Activated effector memory CD4-positive, alpha-beta T cell treated with Interleukin-2 at 50 U/mL for 16 hours (primary cell): ENCODE results near the gene CCDC187.

Experiments used
- DNase-seq: peaks from one replicate; pipeline ENCODE4 v3.0.0-alpha.2; 2020

The CCDC187 gene

DNA sequence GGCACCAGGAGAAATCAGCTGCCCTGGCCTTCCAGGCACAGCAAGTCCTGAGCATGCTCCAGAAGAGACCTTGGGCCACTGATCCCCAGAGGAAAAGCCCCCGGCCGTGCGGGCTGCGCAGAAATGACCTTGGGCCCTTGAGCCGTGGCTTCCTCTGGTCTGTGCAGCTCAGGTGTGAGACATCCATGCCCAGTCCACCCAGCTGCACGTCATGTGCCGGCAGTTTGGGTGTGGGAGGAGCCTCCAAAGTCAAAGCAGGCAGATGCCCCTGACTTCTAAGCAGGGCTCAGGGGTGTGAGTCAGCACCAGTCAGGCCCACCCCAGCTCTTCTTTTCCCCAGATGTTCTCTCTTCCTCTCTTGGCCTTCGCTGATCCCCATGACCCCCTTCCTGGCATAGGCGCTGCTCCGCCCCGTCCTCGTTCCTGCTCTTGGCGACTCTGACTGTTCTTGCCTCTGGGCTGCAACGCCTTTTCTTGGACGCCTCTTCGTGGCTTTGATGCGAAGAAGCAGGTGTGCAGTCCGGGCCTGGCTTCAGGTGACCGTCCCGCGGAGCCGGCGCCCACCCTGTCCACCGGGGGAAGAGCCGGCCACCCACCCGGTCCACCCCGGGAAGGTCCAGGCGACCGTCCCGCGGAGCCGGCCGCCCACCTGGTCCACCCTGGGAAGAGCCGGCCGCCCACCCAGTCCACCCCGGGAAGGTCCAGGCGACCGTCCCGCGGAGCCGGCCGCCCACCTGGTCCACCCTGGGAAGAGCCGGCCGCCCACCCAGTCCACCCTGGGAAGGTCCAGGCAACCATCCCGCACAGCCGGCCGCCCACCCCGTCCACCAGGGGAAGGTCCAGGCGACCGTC lies 52.4 kb downstream of the CCDC187 start:
- no peak for DNase-seq

DNA sequence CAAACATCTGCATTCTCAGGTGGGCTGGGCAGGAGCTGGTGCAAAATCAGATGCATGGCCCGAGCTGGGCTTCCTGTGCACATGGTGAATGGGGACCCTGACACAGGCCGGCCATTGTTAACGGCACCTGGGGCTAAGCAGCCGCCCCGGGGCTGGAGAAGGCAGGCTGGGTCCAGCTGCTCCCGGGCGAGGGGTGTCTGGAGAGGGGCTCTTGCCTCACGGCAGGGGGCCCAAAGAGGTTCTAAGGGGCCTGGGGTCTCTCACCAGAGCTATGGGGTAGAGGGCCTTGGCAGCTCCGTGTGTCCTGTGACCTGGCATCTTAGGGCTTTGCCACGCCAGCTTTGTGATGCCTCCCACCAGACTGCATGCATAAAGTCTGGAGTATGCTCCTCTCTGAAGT lies 53.2 kb downstream of the CCDC187 start:
- DNase-seq, result no peak

DNA sequence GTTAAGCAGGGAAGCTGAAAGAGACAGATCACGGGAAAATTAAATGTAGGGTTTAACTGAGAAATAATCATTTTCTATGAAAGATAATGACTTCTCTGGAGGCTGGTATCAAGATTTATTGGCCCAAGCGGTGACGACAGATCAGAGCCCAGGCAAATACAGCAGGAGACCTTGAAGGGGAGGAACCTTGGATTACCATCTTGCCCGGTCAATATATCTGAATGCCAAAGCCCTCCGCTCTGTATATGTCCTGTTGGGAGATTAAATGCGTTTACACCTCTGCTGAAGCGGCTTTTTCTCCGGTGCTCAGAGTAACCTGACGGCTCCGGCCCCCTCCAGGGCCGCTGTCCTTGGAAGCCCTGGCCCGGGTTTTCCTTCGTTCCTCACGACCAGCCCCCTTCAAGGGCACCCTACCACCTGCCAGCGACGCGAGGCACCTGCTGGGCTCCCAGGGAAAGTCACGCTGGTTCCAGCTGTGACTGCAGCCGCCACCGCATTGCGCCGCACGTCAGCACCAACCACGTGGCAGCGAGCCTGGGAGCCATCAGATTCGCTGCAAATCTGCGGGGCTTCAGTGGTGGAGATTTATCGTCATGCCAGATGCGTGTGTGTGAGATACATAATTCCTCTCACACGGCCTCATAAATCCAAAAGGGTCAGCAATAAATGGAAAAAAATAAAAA lies 53.9 kb downstream of the CCDC187 start:
- DNase-seq, result no peak

DNA sequence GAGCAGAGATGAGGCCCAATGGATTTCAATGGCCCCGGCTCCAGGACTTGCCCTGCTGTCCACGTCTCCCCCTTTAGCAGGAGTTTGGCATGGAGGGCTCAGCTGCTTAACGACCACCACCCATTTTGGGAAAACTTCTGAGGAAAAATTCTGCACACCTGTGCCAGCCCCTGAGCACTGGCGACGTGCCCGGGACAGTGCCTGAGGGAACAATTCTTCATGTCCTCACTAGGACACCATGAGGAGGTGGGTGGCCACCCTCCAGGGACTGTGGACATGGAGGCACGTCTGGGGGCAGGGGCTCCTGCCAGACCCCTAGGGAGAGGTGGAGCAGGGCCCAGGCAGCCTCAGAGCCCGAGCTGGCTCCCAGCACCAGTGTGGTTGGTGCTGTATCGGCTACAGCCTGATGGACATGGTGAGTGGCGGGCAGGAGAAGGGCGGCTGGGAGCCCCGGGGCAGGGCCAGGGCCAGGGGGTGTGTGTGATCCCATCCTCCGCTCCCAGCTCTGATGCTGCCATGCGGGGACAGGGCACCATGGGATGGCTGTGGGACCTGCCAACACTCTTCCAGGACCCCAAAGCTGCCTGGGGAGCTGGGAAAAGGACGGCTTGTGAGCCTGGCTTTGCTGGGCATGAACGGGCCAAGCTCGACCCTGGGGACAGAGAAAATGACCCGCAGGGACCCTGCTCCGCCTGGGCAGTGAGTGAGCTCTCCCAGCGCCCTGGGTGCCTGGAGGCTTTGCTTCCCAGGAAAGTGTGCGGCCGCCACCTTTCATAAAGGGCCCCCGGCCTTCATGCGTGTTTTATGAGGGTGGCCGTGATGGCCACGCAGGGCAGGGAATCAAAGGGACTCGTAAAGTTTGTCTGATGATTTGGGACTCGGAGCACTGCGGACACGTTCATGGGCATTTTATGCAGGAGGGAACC lies 54.7 kb downstream of the CCDC187 start:
- DNase-seq, result no peak

DNA sequence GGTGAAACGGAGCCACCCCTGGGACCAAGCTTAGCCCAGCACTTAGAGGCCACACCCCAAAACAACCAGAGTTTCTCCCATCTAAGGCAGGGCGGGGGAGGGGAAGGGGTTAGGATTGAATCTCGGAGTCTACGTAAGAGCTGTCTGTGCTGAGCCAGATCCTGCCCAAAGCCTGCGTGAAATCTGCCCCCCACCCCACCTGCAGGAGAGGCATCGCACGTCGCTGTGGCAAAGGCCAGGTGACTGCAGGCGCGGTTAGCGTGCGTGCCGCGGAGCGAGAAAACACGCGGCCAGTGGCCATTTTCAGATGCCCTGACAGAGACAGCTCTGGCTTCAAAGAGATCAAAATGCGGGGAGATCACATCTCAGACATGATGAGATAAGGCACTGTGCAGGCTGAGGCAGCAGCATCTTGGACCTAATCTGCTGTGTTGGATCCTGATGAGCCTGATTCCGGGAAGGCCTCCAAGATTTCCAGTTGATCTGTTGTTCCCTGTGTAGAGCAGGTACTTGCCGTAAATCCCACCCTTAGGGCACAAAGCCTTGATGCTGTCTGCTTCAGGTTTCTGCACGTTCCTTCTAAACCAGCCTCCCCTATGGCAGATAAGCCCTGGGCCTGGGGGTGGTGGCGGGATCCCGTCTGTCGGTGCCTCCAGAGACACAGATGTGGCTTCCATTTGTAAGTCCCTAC lies 55.8 kb downstream of the CCDC187 start:
- DNase-seq, result no peak

DNA sequence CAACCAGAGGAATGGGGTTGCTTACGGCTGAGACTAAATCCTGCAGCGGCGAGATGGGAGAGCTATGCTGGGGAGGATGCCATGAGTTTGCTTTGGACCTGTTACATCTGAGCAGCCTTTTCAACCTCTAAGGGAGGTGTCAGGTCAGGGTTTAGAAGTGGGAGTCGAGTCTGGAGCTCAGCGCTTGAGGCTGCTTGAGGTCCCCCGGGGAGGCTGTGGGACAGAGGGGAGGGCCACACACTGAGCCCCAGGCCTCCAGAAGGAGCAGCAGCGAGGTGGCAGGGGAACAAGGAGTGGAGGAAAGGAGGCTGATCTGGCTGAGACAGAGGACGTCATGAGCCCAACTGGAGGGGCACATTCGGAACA lies 56.4 kb downstream of the CCDC187 start:
- DNase-seq, result no peak

DNA sequence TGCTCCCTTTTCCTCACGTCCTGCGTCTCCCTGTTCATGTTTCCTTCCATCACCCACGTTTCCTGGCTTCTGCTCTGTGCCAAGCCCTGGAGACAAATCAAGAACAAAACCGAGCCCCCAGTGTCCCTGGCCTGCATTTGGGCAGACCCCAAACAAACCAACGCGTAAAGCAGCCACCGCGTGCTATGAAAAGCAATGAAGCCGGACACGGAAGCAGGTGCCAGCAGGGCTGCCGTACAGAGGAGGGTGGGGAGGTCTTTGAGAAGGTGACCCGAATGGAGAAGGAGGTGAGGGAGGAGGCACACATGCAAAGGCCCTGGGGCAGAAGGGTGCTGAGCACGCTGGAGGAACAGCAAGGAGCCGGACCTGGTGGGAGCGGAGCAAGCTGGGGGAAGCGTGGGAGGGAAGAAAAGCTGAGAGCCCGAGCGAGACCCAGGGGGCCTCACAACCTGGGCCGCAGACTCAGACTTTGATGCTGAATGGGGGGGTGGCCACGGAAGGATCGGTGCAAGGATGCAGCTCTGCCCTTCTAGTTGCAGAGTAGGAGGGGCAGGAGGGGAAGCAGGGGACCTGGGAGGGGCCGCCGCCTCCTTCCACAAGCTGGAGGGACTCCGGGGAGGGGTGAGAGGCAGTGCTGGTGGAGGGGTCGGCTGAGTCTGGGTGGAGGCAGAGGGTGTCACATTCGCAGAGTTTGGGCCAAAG lies 56.9 kb downstream of the CCDC187 start:
- DNase-seq, result no peak

DNA sequence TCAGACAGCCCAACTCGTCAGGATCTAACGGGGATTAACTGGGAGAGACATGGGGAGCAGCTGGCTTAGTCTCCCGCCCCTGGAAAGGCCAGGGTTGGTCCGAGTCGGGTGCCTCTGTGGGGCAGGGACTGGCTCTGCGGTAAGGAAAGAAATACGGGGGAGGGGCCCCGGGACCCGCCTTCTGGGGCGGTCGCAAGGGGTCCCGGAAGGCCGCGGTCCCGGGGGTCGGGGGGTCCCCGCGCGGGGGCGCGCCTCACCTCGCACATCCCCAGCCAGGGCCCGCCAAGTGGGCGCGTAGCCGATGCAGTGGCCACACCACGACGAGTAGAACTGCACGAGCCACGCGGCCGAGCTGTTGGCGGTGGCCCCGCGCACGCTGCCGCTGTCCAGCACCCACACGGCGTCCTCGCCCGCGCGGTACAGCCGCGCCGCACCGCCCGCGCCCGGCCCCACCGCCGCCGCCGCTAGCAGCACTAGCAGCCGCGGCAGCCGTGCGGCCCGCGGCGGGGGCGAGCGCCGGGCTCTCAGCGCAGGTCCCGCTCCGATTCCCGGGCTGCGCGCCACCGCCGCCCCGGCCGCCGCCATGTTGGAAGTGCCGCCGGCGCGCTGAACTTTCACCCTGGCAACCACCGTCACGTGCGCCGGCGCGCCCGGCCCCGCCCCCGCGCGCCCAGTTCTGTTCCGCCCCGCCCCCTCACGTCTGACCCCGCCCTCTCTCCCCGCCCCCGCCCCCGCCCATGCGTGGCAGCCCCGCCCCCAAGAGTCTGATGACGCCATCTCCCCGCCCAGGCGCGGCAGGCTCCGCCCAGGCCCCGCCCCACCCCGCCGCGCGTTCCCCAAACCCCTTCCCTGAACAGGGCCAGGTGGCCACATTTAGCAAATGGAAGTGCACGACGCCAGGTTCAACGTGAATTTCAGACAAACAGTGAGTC lies 58.4 kb downstream of the CCDC187 start, which contains the start of gene QSOX2:
Gene QSOX2 (minus strand): TSS at position 594 of the 932 bp plus-strand sequence. CDS start 9 bp downstream, at position 585.
- peak; percentile 76 for DNase-seq

DNA sequence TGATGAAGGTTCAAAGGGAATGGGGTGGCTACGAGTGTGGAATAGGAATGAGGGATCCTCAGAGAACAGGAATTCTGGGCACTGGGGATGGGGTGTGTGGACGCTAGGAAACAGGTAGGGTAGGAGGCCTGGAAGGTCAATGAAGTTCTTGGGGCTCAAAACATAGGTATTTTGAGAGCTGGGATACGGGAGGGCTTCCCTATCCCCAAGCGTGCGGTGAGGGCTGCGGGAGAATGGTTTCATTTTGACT lies 59.0 kb downstream of the CCDC187 start:
- no peak for DNase-seq

DNA sequence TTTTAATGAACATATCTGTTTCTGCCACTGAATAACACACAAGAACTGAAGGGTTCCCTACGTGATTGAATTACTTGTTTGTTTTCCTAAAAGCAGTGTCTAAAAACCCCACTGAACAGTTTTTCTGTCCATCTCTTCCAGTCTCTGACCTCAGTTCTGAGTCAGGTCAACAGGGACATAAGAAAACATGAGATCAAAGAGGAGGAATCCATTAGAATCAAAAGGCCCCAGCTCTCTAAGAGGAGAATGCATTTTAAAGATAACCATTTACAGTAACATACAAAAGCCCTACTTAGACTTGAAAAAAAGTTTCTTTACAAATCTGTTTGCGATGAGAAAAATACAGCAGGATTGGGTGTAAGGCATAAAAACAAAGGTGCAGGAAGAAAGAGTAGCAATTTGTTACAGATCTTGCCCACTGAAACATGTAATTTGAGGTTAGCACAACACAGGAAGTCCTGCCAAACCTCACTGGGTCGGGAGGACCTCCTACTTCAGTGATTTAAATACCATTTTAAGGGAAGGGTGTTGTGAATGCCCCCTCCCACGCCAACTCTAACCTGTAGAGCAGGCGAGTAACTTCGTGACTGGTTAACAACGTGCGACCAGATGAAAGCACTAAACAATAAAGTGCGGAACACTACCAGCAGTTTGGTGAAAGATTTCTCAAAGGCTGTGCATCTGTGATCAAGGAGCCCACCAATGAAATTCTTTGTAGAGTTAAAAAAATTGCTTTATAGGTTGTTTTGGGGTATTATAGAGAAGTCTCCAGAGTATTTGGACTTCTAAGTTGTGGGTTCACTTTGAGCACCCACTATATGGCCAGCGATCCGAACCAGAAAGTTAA lies 59.5 kb downstream of the CCDC187 start:
- no peak for DNase-seq

DNA sequence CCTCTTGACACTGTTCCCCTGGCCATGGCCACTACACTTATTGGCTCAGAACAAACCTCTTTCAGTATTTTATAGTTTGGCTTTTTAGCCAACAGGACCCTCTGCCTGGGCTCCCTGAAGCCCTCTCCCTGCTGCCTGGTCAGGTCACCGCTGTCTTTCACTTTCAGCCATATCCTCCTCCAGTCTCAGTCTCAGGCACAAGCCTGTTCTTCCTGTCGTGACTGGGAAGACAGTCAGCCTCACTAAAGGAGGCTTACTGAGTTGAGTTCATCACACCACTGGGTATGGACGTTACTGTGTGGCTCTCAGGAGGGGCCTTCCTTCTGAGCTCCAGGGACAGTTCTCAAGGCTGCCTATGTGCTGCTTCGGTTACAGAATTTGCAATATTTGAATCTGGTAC lies 60.3 kb downstream of the CCDC187 start:
- DNase-seq, result no peak

DNA sequence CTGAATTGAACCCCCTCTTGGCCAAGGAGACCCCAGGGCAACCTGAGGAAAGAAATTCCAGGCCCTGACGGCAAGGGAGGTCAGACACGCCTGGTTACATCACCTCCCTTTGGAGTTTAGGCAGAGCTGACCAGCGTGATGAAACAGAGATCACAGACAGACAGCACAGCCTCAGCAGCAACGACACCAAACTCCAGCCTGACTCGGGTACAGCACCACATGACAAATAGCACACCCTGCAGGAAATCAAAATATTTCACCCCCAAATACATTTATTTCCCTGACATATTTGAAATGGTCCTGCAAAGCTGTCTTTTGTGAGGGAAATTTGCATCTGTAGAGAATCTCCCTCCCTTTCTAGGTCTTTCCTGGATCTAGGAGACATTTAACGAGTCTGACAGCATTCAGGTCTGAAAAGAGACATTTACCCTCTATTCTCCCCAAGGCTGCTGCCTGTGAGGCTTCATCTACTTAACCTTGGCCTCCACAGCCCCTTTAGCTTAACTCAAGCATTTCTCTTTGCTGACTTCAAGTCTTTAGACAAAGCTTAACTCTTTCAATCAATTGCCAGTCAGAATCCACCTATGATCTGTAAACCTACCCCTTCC lies 60.9 kb downstream of the CCDC187 start:
- DNase-seq, result no peak

DNA sequence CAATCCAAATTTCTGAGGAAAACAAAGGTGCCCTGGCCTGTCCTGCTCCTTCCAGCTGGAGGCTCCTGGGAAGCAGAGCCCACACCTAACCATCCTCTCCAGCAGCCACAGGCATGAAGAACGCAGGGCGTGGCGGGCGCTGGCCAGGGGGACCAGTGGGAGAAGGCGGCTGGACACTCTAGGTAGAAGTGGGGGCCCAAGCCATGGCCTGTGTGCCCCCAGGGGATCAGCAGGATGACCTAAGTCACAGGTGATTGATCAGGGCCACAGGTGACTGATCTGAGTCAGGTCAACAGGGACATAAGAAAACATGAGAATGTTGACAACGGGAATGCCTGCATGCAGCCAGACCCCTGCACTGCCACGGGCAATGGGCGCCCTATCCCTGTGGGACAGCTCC lies 61.6 kb downstream of the CCDC187 start:
- DNase-seq, result no peak

DNA sequence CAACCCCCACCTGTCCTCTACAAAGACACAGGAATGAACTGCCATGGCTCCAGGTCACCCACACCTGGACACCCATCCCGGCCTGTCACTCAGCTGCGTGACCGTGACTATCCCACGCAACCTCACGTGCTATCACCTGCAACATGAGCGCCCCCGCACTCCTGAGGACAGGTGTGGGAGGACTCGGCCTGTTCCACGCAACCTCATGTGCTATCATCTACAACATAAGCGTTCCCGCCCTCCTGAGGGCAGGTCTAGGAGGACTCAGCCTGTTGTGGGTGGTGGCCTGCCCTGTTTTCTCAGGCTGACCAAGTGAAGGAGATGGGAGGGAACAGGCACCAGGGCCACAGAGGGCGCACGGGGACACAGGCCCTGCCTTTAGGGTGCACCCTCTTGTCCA lies 62.4 kb downstream of the CCDC187 start:
- DNase-seq, result no peak

DNA sequence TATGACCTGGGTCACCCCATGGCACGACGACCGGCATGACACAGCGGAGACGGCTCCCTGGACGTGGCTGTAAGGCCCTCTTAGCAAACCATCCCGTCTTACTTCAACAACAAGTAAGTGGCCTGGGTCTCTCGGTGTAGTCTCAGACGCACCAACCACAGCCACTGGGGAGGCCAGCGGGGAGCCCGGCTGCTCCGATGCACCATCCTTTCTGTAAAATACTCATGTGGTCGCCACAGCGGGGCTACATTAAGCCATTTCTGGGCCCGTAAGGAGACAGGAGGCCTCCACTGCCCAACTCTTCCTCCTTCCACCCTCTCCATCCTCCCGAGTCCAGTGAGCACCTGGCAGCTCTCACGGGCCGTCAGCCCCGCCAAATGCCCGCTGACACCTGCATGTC lies 63.0 kb downstream of the CCDC187 start:
- DNase-seq, result no peak

DNA sequence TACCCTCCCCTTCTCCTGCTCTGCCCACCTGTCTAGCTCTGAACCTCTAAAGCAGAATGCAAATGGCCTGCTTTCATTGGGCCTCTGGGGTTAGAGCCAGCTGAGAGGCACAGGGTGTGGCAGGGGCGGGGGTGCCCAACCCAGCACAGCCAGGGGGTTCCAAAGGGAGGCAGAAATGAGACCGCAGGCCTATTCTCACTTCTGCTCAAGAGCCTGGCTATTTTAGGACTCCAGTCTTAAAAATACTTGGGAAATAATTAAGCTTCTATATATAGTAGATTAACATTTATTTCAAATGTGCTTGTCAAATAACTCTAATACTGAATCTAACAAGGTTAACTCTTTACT lies 63.9 kb downstream of the CCDC187 start:
- no peak for DNase-seq

DNA sequence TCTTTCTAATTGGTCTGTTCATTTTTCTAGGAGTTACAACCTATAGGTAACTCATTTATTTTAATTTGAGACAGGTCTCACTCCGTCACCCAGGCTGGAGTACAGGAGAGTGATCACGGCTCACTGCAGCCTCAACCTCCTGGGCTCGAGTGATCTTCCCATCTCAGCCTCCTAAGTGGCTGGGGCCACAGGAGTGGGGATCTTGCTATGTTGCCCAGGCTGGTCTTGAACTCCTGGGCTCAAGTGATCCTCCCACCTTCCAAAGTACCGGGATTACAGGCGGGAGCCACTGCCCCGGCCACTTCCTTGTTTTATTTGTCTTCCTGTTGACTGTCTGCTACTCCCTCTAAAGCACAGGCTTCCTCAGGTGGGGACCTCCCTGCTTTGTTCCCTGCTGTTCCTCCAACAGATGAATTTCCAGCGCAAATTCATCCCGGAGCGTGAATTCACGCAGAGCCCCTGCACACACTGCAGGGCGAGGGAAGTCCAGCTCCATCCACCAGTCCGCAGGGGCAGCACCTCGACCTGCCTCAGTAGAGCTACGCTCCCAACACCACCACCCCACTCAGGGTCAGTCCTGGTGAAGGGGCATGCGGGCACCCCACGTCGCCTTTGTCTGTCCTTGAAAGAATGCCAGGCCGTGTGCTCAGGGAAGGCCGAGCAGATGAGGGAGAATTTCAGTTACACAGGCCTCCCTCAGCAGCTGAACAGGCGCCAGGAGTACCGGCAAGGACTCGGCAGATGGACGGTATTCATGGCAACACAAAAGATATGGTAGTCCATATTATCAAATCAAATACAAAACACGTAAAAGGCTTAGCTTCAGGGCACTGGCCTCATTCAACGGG lies 64.5 kb downstream of the CCDC187 start:
- no peak for DNase-seq

DNA sequence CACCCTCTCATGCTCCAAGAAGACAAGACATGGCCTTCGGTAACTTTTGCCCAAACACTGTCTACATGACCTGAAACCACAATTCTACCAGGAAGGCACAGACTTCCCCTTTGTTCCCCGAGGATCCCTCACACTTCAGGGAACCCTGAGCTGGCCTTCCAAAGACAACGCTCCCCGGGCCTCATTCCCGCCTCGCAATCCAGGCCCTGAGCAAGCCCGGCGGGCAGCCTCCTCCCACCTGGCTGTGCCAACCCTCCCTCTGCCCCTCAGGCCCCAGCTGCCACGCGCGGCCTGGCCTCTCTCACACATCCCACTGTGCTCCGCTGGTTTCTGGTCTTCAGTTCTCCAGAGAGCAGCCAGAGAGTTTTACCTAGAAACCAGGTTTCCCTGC lies 65.6 kb downstream of the CCDC187 start:
- no peak for DNase-seq
